C1 segment of cervical spinal cord (tissue), 14 donors: ENCODE measurements around the gene ROBO2.

ENCODE experiments used
- DNase-seq, 14 donors: peaks; one replicate each; lab custom pipeline; 2025; lab: John Stamatoyannopoulos, UW

ROBO2 gene

DNA sequence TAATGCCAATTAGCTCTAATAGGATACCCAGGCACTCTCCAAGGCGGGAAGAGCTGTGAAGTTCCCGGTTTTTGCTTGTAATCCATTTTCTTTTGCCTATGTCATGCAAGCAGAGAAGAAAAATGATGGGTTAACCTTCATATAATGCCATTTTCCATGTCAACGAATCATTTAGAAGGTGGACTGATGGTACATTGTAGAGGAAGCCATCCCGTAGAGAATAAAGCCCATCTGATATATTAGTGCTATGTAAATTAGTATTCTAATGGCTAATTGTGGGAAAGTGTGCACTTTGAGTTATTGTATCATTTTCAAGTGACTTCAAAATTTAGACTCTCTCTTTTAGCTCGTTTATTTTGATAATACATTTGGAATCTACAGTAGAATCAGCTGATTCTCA lies 509.1 kb downstream of the ROBO2 start:
- no peak for DNase-seq

DNA sequence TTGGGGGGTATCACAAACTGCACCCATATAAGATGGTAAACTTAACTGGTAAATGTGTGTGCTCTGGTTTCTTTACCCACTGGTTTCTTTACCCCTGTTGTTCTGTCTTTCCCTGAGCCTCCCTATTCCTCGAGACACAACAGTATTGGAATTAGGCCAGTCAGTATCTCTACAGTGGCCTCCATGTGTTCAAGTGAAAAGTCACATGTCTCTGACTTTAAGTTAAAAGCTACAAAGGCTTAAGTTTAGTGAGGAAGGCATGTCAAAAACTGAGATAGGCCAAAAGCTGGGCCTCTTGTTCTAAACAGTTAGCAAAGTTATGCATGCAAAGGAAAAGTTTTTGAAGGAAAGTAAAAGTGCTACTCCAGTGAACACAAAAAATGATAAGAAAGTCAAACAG lies 513.3 kb downstream of the ROBO2 start:
- no peak for DNase-seq

DNA sequence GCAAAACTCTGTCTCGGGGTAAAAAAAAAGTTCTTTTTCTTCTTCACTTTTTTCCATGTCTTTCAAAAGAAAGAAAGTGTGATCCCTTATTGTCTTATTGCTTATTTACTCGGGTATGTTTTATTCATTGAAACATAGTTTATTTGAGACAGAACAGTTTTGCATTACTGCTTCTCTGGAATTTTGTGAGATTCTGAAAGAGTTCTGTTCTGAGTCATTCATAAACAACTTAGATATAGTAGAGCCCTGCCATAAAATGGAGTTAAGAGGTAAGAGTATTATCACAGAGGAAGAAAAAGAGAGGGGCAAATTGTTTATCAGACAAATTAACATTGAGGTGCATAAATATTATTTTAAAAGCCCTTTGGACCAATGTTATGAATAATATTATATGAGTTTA lies 522.2 kb downstream of the ROBO2 start:
- DNase-seq: no peak

DNA sequence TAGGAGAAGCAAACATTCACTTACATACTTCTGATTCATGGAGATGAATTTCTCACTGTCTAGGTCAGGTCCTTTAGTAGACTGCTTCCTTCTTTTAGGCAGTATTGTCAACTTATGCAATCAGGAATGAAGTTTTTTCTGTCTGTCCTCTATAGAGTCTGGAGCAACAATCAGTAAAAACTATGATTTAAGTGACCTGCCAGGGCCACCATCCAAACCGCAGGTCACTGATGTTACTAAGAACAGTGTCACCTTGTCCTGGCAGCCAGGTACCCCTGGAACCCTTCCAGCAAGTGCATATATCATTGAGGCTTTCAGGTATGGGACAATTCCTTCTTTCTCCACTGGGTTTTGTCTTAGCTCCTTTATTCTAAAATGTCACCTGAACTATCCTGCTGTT lies 523.1 kb downstream of the ROBO2 start:
- DNase-seq: no peak

DNA sequence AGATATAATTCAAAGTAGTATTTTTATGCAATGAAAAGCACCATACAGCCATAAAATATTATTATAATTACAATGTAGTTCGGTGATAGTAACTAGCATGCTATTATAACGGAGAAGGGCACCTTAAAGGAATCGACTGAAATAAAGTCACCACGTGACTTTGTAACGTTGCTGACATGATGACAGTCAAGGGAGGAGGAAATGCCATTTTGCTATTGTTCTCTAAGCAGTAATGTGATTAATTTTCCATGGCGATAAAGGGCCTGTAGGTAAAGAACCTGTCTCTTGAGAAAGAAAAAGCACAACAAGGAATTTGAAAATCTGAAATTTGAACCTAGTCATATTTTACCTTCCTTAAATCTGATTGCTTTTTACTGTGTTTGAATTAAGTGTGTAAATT lies 526.2 kb downstream of the ROBO2 start:
- DNase-seq: no peak

DNA sequence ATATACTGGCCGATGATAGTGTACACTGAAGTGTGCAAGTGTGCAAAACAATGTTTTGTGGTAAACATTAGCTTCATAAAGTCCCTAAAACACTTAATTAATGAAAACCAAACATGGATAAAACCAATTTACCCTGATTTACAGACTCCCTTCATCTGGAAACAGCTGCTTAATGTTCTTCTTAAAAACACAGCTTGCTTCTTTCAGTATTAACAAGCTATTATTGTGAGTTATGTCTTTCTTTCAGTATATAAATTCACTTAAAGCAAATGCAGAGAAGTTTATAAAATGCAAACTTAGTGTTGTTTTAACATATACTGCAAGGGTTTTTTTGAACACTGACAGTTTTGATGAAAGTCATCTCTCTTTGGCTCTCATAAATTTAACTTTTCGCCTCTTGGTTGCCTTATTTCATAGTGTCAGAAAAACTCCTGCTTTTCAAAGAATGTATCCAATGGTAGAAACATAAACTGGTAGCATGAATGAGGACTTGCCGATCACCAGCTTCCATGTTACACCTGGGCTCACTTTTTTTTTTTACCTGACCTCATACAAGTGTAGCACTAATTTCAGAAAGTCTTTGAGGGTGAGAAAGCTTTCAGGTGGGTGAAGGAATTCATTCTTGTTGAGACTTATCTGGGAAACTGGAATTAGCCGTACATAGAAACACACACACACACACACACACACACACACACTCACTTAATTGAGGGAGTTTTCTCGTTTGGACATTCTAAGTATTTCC lies 532.2 kb downstream of the ROBO2 start:
- no peak for DNase-seq

DNA sequence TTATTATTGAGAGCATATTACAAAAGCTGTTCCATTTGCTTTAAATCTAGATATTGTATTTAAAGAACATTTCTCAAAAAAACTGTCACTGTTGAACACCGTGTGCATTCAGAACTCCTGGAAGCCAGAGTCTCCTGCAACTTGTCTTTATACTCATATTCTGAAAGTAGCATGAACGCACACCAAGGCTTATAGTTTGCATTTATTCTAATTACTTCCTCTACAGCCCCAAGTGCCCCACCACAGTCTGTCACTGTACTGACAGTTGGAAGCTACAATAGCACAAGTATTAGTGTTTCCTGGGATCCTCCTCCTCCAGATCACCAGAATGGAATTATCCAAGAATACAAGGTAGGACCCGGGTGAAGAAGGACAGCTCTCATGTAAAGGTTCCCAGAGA lies 537.4 kb downstream of the ROBO2 start:
- no peak for DNase-seq

DNA sequence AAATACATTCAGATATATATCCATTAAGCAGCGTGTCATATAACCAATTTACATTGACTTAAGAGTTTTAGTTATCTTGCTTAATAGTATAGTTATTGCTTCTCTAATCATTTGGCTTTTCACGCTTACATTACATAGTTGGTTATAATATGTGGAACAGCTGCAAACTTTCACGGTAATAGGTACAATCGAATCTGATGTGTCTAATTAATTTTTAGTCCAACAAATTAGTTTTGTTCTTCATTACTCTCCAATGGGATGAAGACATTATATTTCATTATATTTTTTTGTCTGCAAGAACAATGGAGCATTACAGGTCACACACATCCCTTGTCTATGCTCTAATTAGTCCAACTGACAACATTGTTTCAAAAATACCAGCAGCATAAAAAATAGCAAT lies 546.3 kb downstream of the ROBO2 start:
- no peak for DNase-seq

DNA sequence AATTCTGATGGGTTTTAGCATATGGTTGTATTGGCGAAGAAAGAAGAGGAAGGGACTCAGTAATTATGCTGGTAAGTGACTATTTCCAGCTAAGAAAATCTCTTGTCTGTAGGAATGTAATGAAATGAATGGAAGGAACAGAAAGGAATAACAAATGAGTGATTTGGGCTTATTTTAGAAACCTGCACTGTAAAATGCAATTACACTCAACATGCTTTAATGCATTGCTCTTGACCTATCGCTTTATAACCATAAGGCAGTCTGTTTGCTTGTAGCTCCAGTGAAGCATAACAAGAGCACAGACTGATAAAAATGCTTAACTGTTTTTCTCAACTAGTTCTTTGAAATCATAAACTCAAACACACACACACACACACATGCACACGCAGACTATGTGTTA lies 549.0 kb downstream of the ROBO2 start:
- DNase-seq: no peak

DNA sequence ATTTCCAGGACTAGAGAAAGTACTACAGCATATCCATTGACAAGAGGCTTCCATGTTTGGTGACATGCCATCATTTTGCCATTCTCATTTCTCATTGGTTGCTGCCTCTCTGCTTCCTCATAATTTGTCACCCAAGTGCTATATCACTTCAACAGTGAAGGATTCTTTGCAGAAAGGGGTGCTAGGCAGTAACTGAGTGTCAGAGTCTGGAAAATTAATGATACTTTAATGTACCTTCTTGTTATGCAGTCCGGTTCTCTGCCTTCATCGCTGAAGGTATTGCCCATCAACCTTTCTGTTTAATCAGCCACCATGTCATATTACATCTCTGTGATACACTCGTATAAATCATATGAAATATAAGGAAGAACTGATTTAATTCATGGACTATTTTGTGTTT lies 550.3 kb downstream of the ROBO2 start:
- no peak for DNase-seq

DNA sequence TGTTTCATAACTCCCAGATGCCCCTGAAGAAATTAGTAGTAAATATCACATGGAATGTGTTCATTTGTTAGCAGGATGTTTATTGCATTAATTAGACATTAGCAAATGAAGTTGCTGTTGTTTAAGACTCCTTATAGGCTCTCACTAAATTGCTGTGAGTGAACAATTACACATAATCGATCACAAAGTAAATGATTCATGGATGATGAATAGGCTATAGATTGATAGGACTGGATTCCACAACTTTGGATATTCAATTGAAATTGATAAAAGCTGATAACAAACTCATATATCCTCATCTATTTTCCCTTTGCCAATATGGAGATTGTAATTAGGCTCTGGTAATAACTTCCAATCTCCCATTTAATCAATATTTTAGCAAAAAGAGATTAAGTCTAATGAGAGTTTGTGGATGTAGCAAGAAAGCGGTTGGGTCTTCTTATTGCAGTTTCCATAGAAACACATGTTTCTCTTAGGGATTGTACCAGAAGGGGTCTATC lies 555.5 kb downstream of the ROBO2 start:
- DNase-seq: no peak

DNA sequence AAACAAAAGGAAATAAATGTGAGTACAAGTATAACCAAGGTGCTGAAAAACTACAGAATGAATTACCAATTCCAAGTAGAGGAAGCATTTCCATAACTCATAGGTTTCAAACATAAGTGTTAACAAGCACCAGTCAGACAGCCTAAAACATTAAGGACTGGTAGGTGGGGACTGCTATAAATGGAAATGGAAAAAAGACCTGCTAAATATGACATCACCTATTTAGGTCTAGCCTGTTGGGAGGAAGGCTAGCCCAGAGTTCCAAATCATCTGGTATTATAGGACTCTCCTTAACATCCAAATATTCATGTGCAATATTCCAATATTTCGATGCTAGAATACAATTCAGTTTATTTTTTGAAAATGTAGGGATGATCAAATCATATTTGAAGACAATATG lies 560.0 kb downstream of the ROBO2 start:
- no peak for DNase-seq

DNA sequence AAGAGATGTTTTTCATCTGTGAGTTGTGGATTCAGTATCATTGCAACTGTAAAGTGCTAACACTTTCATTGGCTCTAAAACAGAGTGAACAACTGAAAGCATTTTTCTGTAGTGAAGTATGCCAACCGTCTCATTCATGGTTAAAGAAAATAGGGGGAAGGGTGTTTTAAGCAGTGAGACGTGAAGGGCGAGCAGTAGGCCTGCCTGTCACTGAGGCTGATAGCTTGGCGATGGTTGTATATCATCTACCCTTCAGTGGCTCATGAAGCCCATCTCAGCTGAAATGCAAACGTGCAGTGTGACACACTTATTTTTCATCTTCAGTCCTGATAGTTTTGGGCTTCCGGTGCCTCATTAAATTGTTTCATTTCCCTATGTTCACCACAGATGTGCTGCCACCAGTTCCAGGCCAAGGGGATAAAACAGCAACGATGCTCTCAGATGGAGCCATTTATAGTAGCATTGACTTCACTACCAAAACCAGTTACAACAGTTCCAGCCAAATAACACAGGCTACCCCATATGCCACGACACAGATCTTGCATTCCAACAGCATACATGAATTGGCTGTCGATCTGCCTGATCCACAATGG lies 562.0 kb downstream of the ROBO2 start:
- DNase-seq: no peak

DNA sequence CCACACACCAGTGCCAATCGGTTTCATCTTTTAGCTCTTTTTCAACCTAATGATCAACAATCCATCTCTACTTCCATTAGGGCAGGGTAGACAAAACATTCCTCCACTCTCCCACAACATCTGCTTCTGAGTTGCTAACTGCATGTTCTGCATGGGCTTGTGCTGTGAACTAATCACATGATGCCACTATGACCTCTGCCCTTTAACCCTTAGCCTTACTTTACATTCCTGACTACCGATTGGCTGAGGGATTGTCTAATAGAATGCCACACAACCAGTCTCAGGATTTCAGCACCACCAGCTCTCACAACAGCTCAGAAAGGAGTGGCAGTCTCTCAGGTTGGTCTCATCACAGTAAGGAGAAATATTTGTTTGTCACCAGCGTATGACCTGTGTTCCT lies 562.8 kb downstream of the ROBO2 start:
- DNase-seq: no peak

DNA sequence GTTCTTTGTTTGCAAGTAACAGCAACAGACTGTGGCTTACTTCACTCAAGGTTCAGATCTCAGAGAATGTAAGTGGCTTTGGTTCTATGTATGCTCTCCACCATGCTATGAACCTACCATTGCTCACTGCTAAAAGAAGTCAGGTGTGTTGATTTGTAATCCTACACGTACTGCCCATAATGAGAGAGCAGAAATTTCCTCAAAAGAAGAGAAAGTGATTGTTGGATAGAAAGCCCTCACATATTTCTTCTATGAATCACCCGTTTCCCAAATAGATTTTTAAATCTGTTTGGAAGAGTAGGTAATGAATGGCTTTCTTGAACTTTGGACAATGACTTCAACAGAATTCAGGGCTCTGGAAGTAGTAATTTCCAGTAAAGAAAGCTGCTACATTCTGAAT lies 565.4 kb downstream of the ROBO2 start:
- no peak for DNase-seq

DNA sequence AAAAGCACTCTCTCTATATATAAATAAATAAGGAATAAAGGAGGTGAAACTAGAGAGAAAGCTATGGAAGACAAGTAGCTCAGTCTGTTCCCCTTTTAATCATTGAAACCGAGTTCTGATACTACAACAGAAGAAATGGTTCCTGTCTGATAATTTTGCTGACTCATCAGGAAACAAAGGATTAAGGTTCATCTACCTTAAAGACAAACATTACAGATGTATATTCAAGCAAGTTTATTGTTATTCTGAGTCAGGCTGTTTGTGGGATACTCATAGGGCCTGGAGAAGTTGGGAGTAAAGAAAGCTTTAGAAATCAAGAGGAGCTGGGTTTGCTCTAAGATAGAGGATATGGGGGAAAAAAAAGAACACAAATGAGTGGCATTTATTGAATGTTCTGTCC lies 566.0 kb downstream of the ROBO2 start:
- no peak for DNase-seq

DNA sequence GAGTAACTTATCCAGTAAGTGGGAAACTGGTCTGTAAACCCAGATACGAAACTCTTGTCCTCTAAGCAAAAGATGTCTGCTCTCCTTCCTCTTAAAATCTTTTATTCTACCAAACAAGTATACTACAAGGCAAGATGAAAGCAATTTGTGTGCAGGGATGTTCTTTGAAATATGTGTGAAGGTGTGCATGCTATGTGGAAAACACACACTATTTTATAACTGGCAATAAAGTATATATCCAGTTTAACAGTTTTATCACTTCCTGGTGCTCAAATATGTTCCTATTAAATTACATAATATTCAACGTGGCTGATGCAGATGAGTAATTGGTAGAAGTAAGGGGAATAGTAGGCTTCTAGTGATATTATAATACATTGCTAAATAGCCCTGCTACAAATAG lies 566.5 kb downstream of the ROBO2 start:
- DNase-seq: no peak

DNA sequence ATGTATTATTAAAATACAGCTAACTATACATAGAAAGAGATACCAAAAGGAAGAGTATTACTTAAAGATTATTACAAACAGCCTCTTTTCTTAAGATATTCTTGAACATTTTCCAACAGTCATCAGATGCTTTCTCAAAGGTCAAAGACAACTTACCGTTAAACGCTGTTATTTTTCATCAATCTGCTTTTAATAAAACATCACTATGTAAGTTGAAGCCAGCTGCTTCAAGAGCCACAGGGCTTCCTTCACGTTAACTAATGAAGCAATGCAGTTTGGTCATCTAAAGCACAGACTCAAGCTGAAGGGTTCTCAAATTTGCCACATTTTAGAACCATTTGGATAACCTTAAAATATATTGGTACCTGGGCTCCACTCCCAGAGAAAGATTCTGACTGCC lies 578.8 kb downstream of the ROBO2 start:
- no peak for DNase-seq

DNA sequence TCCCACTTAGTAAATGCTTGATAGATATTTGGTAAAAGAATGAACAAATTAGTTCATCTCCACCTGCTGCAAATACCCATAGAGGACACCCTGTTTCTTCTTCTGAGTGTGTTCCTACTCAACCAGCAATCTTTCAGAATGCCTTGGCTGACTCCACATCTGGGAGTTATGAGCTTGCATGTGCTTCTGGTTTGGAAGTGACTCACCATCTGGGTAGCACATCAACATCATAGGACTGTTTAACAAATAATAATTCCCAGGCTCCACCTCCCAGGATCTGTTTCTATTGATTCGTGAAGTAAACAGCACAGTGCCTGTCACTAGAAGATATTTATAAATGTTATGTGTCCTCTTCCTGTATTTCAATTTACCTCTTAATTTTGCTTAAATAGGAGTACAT lies 580.1 kb downstream of the ROBO2 start:
- no peak for DNase-seq

DNA sequence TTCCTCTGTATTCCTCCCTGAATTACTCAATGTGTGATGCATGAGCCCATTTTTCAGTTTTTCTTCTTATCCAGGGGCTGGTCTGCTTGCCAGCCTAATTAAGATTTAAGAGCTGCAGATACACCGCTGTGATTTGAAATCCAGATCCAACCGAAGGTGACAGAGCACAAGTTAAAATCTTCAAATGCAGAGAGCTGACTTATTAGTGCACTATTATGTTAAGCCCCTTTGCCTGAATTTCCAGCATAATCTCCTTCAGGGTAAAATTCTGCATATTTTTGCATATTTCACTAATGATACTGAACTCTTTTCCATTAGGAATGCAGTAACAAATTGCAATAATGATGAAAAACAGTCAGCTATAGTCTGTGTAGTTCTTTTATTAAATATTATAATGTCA lies 583.6 kb downstream of the ROBO2 start:
- DNase-seq: no peak

DNA sequence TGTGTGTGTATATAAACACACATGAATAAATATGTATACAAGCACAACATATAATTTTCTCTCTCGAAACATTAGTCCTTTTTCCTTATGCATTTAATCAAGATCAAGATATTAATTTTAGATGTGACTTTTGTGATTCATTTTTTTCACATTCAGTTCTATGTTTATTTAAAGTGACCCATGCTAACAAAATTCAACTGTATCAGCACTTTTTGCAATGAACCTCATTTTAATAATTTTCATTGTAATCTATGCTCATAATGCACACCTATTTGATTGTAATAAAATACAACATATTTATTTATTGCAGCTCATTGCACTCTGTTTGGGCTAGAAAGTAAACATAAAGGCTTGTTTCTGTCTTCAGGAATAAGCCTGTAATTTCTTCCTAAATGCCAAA lies 586.3 kb downstream of the ROBO2 start:
- DNase-seq: no peak

DNA sequence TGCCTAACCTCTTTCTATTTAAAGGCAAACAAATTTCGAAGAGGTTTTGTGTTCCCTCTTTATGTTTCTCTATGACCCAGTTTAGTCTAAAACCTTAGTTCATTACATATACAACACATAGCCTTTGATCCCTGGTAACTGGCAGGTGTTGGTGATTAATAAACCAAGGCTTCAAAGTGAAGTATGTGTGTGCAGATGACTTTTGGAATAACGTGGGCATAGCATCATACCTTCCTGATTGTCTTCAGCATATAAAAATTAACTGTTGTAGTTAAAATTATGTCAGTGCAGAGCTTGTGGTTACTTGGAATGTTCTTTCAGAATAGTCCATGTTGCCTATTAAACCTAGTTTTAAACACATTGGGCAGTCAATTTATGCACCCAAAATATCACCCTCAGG lies 608.3 kb downstream of the ROBO2 start:
- DNase-seq: no peak

DNA sequence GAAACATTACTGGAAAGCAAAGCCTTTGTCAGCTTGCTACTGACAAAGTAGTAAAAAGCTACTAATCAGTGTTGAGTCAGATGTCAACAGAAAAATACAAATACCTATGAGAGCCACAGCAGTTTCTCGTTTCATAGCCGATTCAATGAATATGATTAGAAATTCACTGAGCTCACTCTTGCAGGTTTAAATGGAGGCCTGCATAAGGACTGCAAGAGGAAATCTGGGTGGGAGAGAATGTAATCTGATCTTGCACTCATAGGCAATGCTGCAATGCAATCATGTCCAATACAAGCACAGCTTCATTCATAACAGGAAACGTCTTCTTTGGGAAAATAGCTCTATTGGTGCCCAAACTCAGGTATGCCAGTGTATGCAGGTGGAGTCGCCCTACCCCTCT lies 608.8 kb downstream of the ROBO2 start:
- DNase-seq: no peak

DNA sequence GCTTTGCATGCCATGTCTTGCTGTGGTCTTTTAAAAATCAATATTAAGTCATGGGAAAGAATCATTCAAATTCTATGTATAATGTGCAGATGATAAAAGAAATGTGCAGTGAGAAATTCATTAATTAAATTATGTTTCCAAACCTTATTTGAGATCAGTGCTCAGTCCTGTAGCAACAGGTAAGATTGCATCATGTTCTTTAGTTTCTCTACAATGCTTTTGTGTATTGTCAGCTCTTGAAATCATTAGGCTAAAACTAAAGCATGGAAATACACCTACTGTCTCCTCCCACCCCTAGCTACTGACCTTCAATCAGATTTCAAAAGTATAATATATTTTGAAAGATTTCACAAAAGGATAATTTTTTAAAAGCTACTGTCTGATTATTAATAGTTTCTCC lies 612.7 kb downstream of the ROBO2 start:
- no peak for DNase-seq
